ENCODE measurements around the gene PRKAG3. TPM values are rescaled to one million over a fixed set of nuclear protein-coding genes. Genes with fewer than 3 reads are reported as not detected.
A peak's percentile ranks its signal among the peaks of the same experiment; 100 is the strongest.

Gene PRKAG3
- total RNA-seq (1.2 TPM), polyA plus RNA-seq (not detected)

GRCh38 chr2:218831378-218831990 is at the start of gene PRKAG3:
Gene PRKAG3, minus strand, starts transcription at chr2:218831803.
- WGBS = 76% methylated on average over 18 of the region's 18 CpGs
- H3K36me3 ChIP-seq (ENCODE audit: insufficient read depth) = no peaks in the 10 kb centered on the region
- H3K27ac ChIP-seq (ENCODE audit: low read depth) = no peak within 1 kb of the TSS
- no peak within 1 kb of the TSS for H3K4me3 ChIP-seq (ENCODE audit: low read depth, low read length)
- DNase-seq (ENCODE audit: extremely low spot score) = no peak
- no peaks in the 10 kb centered on the region for H3K4me1 ChIP-seq (ENCODE audit: insufficient read depth)

DNA sequence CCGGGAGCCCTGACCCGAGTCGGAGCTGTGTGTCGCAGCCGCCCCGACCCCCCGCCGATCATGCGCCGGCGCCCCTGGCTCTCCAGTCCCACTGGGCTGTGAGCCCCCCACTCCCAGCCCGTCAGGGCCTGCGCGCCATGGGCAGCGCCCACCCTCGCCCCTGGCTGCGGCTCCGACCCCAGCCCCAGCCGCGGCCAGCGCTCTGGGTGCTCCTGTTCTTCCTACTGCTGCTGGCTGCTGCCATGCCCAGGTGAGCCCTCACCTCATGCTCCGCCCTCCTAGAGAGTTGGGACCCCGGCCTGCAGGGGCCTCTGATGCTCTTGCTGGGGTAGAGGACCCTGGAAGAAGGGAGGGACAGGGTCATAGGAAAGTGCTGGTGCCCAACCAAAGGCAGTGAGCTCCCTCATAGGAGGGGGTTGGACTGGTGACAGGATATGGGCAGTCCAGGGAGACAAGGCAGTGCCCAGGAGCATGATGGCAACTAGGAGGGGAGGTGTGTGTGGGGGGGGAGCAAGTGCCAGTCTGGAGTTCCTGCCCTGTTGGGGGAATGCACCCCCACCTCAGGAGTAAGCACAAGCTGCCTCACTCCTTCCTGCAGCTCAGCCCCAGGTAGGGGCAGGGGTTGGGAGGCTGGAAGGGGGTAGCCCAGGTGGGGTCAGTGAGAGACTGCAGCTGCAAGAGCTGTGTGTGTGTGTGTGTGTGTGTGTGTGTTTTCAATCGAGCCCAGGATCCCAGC is 49.4 kb upstream of the PRKAG3 start:
- DNase-seq (ENCODE audit: extremely low spot score) = no peak
- Histone ChIP-seq H3K4me3 (ENCODE audit: low read depth, low read length) (peak overlapping the region; percentile 38), H3K4me1 (ENCODE audit: insufficient read depth) (no peaks in the 10 kb centered on the region), H3K27ac (ENCODE audit: low read depth) (peak overlapping the region; percentile 34), H3K36me3 (ENCODE audit: insufficient read depth) (no peaks in the 10 kb centered on the region)
- WGBS = 12% methylated on average over 23 of the region's 24 CpGs

- 1% methylated on average over 58 of the region's 58 CpGs for WGBS
- Histone ChIP-seq H3K4me3 (ENCODE audit: low read depth, low read length) (peak within 1 kb of the TSS; percentile 38), H3K27ac (ENCODE audit: low read depth) (peak within 1 kb of the TSS; percentile 34), H3K4me1 (ENCODE audit: insufficient read depth) (no peaks in the 10 kb centered on the region), H3K36me3 (ENCODE audit: insufficient read depth) (no peaks in the 10 kb centered on the region)
- DNase-seq (ENCODE audit: extremely low spot score) = no peak
Observed at GRCh38 chr2:218880102-218880858, 48.7 kb upstream of the PRKAG3 start, which contains the start of gene WNT10A. Gene WNT10A, plus strand, starts transcription at chr2:218880852. Its CDS starts 144 bp downstream, at chr2:218880996.

DNA sequence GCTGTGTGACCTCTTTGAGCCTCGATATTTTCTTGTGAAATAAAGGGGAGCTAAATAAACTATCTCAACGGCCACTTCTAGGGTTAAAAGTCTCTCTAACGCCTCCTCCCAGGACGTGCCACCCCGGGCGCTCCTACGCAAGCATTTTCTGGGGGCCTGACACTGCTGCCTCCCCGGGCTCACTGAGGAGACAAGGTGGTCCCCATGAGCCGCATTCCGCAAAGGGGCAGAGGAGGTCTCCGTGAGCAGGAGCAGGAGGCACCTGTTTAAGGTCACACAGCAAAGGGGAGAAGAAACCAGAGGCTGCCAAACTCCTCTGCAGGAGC is 48.1 kb upstream of the PRKAG3 start:
- H3K4me1 ChIP-seq (ENCODE audit: insufficient read depth) = no peaks in the 10 kb centered on the region
- no peak for DNase-seq (ENCODE audit: extremely low spot score)
- 15% methylated on average over 11 of the region's 11 CpGs for WGBS
- no peak overlapping the region for H3K27ac ChIP-seq (ENCODE audit: low read depth)
- H3K4me3 ChIP-seq (ENCODE audit: low read depth, low read length) = no peak overlapping the region
- no peaks in the 10 kb centered on the region for H3K36me3 ChIP-seq (ENCODE audit: insufficient read depth)

GRCh38 chr2:218878926-218879761 is 47.5 kb upstream of the PRKAG3 start:
- Histone ChIP-seq H3K4me1 (ENCODE audit: insufficient read depth) (no peaks in the 10 kb centered on the region), H3K36me3 (ENCODE audit: insufficient read depth) (no peaks in the 10 kb centered on the region), H3K4me3 (ENCODE audit: low read depth, low read length) (no peak overlapping the region), H3K27ac (ENCODE audit: low read depth) (no peak overlapping the region)
- 34% methylated on average over 16 of the region's 16 CpGs for WGBS
- no peak for DNase-seq (ENCODE audit: extremely low spot score)

- DNase-seq (ENCODE audit: extremely low spot score) = no peak
- H3K4me3 ChIP-seq (ENCODE audit: low read depth, low read length) = no peak overlapping the region
- H3K36me3 ChIP-seq (ENCODE audit: insufficient read depth) = no peaks in the 10 kb centered on the region
- no peak overlapping the region for H3K27ac ChIP-seq (ENCODE audit: low read depth)
- no peaks in the 10 kb centered on the region for H3K4me1 ChIP-seq (ENCODE audit: insufficient read depth)
- 72% methylated on average over 6 of the region's 6 CpGs for WGBS
Observed at GRCh38 chr2:218878486-218878885, 46.9 kb upstream of the PRKAG3 start.

GRCh38 chr2:218877891-218878290 is 46.3 kb upstream of the PRKAG3 start:
- WGBS = 55% methylated on average over 5 of the region's 5 CpGs
- H3K4me1 ChIP-seq (ENCODE audit: insufficient read depth) = no peaks in the 10 kb centered on the region
- no peak overlapping the region for H3K4me3 ChIP-seq (ENCODE audit: low read depth, low read length)
- no peak overlapping the region for H3K27ac ChIP-seq (ENCODE audit: low read depth)
- no peak for DNase-seq (ENCODE audit: extremely low spot score)
- H3K36me3 ChIP-seq (ENCODE audit: insufficient read depth) = no peaks in the 10 kb centered on the region

GRCh38 chr2:218877331-218877730 is 45.7 kb upstream of the PRKAG3 start:
- WGBS = 78% methylated on average over 6 of the region's 6 CpGs
- Histone ChIP-seq H3K4me1 (ENCODE audit: insufficient read depth) (no peaks in the 10 kb centered on the region), H3K36me3 (ENCODE audit: insufficient read depth) (no peaks in the 10 kb centered on the region), H3K27ac (ENCODE audit: low read depth) (no peak overlapping the region), H3K4me3 (ENCODE audit: low read depth, low read length) (no peak overlapping the region)
- no peak for DNase-seq (ENCODE audit: extremely low spot score)

- H3K4me3 ChIP-seq (ENCODE audit: low read depth, low read length) = no peak overlapping the region
- no peaks in the 10 kb centered on the region for H3K36me3 ChIP-seq (ENCODE audit: insufficient read depth)
- DNase-seq (ENCODE audit: extremely low spot score) = no peak
- H3K27ac ChIP-seq (ENCODE audit: low read depth) = no peak overlapping the region
- under 1% methylated on average over 3 of the region's 3 CpGs for WGBS
- H3K4me1 ChIP-seq (ENCODE audit: insufficient read depth) = no peaks in the 10 kb centered on the region
Observed at GRCh38 chr2:218876562-218877219, 45.1 kb upstream of the PRKAG3 start.

DNA sequence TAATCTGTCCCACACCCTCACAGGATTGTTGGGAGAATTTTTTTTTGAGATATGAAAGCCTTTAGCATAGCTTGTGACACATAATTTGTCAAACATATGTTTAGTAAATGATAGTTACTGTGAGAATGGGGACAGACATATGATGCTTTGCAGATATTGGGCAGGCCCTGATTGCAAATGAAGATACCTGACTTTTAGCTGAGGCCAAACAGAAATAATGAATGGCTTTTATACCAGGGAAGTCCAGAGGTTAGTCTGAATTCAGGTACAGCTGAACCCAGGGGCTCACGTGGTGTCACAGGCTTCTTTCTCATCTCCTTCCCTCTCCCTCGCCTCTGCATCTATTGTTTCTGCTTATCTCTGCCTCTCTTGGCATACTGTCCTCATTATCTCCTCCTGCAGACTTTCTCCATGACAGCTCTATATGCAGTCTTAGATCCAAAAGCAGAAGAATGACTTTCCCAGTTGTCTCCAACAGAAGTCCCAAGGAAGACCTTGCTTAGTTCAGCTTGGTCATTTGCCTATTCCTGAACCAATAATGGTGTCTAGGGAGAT is 44.2 kb upstream of the PRKAG3 start:
- 26% methylated on average over 2 of the region's 2 CpGs for WGBS
- Histone ChIP-seq H3K4me3 (ENCODE audit: low read depth, low read length) (no peak overlapping the region), H3K4me1 (ENCODE audit: insufficient read depth) (no peaks in the 10 kb centered on the region), H3K27ac (ENCODE audit: low read depth) (no peak overlapping the region), H3K36me3 (ENCODE audit: insufficient read depth) (no peaks in the 10 kb centered on the region)
- DNase-seq (ENCODE audit: extremely low spot score) = no peak

GRCh38 chr2:218873359-218874194 is 42.0 kb upstream of the PRKAG3 start:
- H3K4me1 ChIP-seq (ENCODE audit: insufficient read depth) = no peaks in the 10 kb centered on the region
- 13% methylated on average over 86 of the region's 86 CpGs for WGBS
- no peak for DNase-seq (ENCODE audit: extremely low spot score)
- H3K36me3 ChIP-seq (ENCODE audit: insufficient read depth) = no peaks in the 10 kb centered on the region
- H3K27ac ChIP-seq (ENCODE audit: low read depth) = no peak overlapping the region
- H3K4me3 ChIP-seq (ENCODE audit: low read depth, low read length) = no peak overlapping the region
